Measurements from ENCODE around the gene PER3. TPM values are rescaled to one million over a fixed set of nuclear protein-coding genes. Genes with fewer than 3 reads are reported as not detected.

PER3 gene
- total and polyA plus RNA-seq, 9 of the 15 experiments (the other 6 are each of a cell fraction or from before 2014, with no cell fraction given): 11.9 to 22.5 (median 14.6) TPM

DNA sequence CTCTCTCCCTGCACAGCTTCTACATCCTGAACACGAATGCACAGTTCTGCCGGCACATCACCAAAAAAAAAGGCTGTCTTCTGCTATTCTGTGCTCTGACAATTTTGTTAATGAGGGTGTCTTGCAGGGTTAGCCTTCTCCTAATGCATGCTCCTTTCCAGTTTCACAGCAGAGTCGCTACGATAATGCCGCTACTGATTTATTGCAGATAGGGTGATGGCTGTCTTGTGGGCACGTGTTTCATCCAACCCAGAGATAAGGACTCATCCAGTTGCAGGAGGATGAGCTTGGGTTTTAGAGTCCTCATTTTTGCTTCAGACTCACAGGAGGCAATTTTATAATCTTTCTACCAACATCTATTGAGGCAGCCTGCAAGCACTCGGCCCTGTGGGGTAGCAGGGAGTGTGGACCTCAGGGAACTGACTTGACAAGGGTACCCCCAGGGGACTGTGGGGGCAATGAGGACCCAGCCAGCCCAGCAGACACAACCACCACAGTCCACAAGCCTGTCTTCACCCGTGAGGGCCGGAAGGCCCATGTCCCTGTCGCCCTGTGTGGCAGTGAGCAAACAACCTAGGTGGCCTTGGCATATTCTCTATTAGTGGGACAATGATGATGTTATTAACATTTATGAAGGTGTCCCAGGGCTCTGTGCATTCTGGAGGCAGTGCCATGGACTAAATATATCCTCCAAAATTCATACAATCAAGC is 84.1 kb downstream of the PER3 start:
- ChIA-PET POLR2A (interaction anchor here (1.1 kb wide), 1 partner anchor 11 kb away, joined by 3 read pairs; no protein-coding TSS in a partner anchor), CTCF (ENCODE audit: low intra/inter-chr PET ratio) (no interaction called here)
- no TSS peak for BruUV-seq (replicated peaks)
- Histone ChIP-seq H3K79me2 (ENCODE audit: control insufficient read depth, insufficient read depth, low read length) (no peaks in the 10 kb centered on the region), H4K20me1 (replicated peaks; ENCODE audit: control insufficient read depth, insufficient read depth, low read length) (0 out of 2 replicates have a peak, but pooled peaks cover 3% of the 10 kb centered on the region), H3K9ac (ENCODE audit: insufficient read depth in 1 of 2, low read depth in 2 of 2, low read length in 2 of 2) (no peak overlapping the region), H3K9me1 (ENCODE audit: control insufficient read depth, insufficient read depth, low read length) (no peaks in the 10 kb centered on the region), H3K27me3 (ENCODE audit: control insufficient read depth in 2 of 2, insufficient read depth in 2 of 2, low read length in 2 of 2) (peaks cover 11 to 40% of the 10 kb centered on the region in 2 experiments; a peak in 4 of 5 replicates), H3K4me2 (ENCODE audit: insufficient read depth, low read length) (no peak overlapping the region), H3K4me3 (no peak overlapping the region), H3K9me3 (replicated peaks; ENCODE audit: control insufficient read depth, insufficient read depth, low read depth, low read length) (no peaks in the 10 kb centered on the region), H2AFZ (ENCODE audit: low read depth, low read length) (no peak overlapping the region), H3K4me1 (replicated peaks in 1 of 2; ENCODE audit: control insufficient read depth in 2 of 2, insufficient read depth in 2 of 2, low read length in 2 of 2) (peaks cover 0 to 10% of the 10 kb centered on the region in 2 experiments; a peak in 3 of 5 replicates), H3K27ac (ENCODE audit: extremely low read depth, low read depth, low read length) (no peak overlapping the region), H3K36me3 (ENCODE audit: control insufficient read depth, insufficient read depth, low read length) (no peaks in the 10 kb centered on the region)
- in situ Hi-C loops (cut with MboI): no loop called here
- intact Hi-C loops (cut with micrococcal nuclease): no loop called here
- no peak for FAIRE-seq
- TF ChIP-seq, protein P1, sequence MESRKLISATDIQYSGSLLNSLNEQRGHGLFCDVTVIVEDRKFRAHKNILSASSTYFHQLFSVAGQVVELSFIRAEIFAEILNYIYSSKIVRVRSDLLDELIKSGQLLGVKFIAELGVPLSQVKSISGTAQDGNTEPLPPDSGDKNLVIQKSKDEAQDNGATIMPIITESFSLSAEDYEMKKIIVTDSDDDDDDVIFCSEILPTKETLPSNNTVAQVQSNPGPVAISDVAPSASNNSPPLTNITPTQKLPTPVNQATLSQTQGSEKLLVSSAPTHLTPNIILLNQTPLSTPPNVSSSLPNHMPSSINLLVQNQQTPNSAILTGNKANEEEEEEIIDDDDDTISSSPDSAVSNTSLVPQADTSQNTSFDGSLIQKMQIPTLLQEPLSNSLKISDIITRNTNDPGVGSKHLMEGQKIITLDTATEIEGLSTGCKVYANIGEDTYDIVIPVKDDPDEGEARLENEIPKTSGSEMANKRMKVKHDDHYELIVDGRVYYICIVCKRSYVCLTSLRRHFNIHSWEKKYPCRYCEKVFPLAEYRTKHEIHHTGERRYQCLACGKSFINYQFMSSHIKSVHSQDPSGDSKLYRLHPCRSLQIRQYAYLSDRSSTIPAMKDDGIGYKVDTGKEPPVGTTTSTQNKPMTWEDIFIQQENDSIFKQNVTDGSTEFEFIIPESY (CRISPR knock-in tag; IDR thresholded peaks at IDR 0.05): no peak
- TF ChIP-seq BHLHE40 (IDR thresholded peaks at IDR 0.05; ENCODE audit: low read length): peak; percentile 55; the same call in 1 of the 2 replicates
- TF ChIP-seq MCM2 (IDR thresholded peaks at IDR 0.05; ENCODE audit: low read depth): no peak
- no peak for TF ChIP-seq HNRNPUL1 (IDR thresholded peaks at IDR 0.05; ENCODE audit: low read length)
- TF ChIP-seq MEIS2 (IDR thresholded peaks at IDR 0.05; ENCODE audit: partially characterized antibody): peak; percentile 62
- TF ChIP-seq, protein P2, sequence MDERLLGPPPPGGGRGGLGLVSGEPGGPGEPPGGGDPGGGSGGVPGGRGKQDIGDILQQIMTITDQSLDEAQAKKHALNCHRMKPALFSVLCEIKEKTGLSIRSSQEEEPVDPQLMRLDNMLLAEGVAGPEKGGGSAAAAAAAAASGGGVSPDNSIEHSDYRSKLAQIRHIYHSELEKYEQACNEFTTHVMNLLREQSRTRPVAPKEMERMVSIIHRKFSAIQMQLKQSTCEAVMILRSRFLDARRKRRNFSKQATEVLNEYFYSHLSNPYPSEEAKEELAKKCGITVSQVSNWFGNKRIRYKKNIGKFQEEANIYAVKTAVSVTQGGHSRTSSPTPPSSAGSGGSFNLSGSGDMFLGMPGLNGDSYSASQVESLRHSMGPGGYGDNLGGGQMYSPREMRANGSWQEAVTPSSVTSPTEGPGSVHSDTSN (CRISPR knock-in tag; IDR thresholded peaks at IDR 0.05; ENCODE audit: low read depth): no peak
- TF ChIP-seq, protein P2 (tag; conservative IDR thresholded peaks at IDR 0.05; ENCODE audit: low read depth): peak; percentile 32
- TF ChIP-seq RBM39 (optimal IDR thresholded peaks at IDR 0.05; ENCODE audit: low read depth, low read length): no peak
- TF ChIP-seq GABPB2 (CRISPR knock-in tag; conservative IDR thresholded peaks at IDR 0.05): no peak
- TF ChIP-seq, protein P3, sequence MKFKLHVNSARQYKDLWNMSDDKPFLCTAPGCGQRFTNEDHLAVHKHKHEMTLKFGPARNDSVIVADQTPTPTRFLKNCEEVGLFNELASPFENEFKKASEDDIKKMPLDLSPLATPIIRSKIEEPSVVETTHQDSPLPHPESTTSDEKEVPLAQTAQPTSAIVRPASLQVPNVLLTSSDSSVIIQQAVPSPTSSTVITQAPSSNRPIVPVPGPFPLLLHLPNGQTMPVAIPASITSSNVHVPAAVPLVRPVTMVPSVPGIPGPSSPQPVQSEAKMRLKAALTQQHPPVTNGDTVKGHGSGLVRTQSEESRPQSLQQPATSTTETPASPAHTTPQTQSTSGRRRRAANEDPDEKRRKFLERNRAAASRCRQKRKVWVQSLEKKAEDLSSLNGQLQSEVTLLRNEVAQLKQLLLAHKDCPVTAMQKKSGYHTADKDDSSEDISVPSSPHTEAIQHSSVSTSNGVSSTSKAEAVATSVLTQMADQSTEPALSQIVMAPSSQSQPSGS (CRISPR knock-in tag; IDR thresholded peaks at IDR 0.05): no peak
- TF ChIP-seq ZNF384 (IDR thresholded peaks at IDR 0.05; ENCODE audit: low read depth, low read length): no peak
- no peak for ATAC-seq
- WGBS (ENCODE audit: insufficient coverage, low coverage, missing lambda C conversion rate): 5% methylated on average over 10 of the region's 10 CpGs
- DNase-seq (ENCODE audit: extremely low read depth in 1 of 4, low spot score in 3 of 4): no peak

Measured in K562 (cell line).